ENCODE measurements around the gene ACAP1.
"Not testable (repeated sequence)": the region's sequence is repeated elsewhere in the genome, so short reads cannot be mapped to it uniquely, and the experiment has no call there.

ACAP1 gene

DNA sequence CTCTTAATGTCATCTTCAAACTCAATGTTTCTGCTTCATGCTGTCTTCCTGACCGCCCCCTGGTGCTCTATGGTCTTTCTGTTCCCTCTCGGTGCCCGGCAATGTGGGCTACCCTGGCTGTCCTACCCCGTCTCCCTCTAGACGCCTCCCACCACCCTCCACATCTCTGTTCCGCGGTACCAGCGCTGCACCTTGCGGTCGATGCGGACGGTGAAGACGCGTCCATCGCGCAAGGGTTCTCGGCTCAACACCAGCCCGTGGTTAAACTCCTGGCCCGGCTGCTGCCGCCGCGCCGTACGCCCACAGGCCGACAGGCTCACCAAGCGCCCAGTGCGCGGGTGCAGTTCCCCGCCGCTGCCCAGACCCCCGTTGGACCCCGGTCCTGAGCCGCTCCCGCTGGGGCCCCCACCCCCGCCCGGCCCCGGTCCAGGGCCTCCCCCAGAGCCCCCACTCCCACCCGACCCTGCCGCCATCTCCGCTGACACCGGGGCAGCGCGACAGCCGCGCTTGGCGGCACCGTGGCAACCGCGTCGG lies 7.4 kb upstream of the ACAP1 start, which contains the start of gene NEURL4:
TSS of gene NEURL4 (minus strand) at position 496 of the 534 bp plus-strand sequence. CDS start at position 473, 23 bp downstream.
- DNase-seq (ENCODE audit: low spot score) = no peak

DNA sequence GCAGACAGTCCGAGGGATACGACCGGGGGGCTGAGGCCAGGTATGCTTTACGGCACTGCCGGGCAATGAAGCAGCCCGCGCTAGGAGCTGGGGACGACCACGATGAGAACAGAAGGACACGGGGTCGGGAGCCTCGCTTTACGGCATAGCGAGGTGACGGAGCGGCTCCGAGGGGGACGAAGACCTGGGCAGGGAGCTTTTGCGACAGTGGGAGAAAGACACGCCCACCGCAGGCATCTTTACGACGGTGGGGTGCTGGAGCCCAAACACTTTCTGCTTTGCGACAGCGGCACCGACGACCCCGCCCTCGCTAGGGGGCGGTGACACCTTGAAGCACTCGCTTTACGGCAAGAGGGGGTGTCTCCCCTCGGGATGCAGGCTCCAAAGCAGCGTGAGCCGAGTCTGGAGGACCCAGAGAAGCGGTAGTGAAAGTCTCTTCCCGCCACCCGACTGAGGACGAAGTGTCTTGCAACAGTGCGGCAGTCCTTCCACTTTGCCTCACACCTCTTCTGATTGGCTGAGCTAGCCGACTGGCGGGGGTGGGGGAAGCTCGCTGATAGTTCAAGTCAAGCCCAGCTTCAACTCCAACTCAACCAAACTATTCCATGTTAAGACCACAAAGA lies 6.8 kb upstream of the ACAP1 start:
- DNase-seq (ENCODE audit: low spot score) = peak; percentile 97

DNA sequence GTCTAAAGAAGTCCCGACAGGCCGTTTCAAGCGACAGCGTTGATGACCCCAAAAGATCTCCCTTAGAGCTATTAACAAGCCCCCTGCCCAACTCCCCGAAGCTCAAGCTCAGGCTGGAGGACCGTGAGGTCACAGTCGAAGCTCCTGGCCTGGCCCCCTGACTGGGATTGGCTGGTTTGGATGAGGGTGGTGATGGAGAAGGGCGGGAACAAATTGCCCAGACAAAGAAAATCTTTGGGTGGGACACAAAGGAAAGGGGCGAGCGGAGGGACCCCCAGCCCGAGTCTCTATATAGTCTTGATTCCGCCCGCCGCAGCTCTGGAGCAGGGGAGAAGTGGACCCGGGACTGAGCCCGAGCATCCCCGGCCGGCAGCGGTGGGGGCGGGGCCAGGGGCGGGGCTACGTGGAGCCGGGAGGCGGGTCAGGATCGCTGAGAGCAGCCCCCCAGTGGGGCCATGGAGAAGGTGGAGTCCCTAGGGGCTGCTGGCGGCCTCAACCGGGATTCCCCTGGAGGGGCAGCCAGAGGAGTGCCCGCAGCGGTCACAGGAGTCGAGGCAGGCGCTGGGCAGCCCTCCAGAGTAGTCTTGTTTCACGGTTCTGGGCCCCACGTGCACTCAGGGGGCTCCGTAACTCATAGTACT lies 6.2 kb upstream of the ACAP1 start:
- DNase-seq (ENCODE audit: low spot score) = peak; percentile 74

DNA sequence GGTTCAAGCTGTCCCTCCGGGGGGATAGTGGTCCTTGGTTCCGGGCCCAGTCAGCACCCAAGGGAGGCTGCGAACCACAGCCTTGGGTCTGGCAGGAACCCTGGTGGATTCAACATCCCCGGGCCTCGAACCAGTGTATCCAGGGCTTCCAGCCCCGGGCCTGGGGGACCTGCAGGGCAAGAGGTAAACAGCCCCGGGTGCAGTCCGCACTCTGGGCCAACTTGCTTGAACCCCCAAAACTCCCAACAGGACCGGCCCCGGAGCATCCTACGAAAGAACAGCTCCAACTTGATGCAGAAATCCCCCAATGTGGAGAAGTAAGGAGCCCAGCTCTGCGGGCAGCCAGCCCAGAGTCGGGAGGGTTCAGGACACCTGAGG lies 5.7 kb upstream of the ACAP1 start:
- DNase-seq (ENCODE audit: low spot score) = no peak

DNA sequence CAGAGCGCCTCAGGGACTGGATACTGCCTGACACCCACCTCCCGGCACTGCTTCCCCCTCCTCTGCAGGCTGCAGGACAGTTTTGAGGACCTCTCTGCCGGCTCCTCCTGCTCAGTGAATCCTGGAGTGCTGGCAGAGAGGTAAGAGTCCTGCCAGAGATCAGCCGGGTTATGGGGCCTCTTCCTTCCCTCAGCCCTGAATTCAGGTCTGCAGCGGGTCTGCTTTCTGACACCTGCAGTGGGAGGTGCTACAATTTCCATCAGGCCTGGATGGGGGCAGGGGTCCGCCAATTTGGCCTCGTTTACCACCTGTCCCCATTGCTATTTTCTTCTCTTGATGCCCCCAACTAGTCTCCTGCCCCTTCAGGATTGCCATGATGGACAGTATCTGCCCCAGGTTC lies 4.2 kb upstream of the ACAP1 start:
- no peak for DNase-seq (ENCODE audit: low spot score)

DNA sequence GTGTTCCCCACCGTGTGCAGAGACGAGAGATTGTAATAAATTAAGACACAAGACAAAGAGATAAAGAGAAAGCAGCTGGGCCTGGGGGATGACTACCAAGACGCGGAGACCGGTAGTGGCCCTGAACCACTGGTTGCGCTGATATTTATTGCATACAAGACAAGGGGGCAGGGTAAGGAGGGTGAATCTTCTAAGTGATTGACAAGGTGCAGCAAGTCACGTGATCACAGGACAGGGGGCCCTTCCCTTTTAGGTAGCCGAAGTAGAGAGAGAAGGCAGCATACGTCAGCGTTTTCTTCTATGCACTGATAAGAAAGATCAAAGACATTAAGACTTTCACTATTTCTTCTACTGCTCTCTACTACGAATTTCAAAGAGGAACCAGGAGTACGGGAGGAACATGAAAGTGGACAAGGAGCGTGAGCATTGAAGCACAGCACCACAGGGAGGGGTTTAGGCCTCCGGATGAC lies 3.7 kb upstream of the ACAP1 start:
- not testable (repeated sequence) for DNase-seq (ENCODE audit: low spot score)

DNA sequence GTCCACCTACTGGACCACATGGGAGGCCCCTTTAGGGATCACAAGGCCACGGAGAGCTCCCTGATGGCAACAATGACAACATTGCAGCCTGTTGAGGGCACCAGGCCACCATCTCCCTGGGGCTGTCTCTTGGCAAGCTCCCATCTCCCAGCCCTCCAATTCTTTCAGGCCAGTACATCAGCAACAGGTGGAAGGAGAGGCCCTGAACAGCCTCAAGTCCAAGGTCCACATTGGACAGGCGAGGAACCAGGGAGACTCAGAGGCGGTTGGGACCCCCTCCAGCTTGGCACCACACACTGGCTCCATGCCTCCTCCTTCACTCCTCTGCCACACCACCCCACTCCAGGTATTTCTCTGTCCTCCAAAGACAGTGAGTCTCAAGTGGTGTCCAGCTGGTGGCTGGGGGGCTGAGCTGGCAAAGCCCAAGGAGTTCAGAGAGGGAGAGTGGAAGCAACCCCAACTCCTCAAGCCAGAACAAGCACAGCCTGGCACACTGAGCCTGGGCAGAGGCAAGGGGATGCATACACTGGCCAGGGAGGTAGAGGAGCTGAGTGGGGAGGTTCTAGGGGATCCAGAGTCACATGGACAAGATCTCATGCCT lies 1.3 kb upstream of the ACAP1 start:
- no peak for DNase-seq (ENCODE audit: low spot score)

DNA sequence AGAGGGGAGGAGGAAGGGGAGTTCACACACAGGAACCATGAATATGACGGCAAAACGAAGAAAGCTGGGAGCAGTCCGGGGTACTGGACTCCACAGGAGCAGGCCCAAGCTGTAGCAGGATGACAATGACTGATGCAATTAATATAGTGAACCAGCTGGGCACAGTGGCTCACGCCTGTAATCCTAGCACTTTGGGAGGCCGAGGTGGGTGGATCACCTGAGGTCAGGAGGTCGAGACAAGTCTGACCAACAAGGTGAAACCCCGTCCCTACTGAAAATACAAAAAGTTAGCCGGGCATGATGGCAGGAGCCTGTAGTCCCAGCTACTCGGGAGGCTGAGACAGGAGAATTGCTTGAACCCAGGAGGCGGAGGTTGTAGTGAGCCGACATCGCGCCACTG lies 564 bp upstream of the ACAP1 start:
- not testable (repeated sequence) for DNase-seq (ENCODE audit: low spot score)

DNA sequence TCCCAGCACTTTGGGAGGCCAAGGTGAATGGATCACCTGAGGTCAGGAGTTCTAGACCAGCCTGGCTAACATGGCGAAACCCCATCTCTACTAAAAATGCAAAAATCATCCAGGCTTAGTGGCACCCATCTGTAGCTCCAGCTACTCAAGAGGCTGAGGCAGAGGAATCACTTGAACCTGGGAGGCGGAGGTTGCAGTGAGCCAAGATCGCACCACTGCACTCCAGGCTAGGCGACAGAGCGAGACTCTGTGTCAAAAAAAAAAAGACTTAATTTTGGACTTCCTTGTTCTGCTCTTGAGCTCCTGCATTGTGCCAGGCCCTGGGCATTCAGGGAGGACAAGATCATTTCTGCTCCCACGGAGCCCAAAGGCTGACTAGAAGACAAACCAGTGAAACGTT lies 1.3 kb downstream of the ACAP1 start:
- DNase-seq (ENCODE audit: low spot score) = not testable (repeated sequence)

DNA sequence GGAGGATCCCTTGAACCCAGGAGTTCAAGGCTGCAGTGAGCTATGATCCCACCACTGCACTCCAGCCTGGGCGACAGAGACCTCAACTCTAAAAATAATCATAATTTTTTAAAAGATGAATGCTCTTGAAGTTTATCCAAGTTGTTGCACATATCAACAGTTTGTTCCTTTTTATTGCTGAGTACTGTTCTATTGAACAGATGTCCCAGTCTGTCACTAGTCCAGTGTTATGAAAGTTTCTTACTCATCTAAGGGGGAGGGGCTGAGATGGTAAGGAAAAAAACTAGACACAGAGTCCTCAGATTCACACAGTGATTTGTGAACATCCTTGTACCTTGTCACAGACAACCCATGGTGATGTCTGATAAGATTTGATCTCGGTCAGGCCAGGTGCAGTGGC lies 3.9 kb downstream of the ACAP1 start:
- no peak for DNase-seq (ENCODE audit: low spot score)

DNA sequence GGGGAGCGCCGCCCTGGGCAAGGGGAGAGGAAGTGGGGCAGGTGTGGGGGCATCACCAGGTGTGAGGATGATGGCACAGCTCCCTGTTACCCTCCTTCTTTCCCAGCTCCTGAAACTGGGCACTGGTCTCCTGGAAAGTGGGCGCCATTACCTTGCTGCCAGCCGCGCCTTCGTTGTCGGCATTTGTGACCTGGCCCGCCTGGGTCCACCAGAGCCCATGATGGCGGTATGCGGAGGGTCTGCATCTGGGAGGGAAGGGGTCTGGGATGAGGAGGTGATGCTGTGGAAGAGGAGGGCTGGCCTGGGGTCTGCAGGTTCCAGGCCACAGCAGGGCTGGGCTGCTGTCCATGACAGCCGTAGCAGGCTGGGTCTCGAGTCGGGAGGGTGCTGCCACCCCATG lies 5.5 kb downstream of the ACAP1 start:
- no peak for DNase-seq (ENCODE audit: low spot score)

DNA sequence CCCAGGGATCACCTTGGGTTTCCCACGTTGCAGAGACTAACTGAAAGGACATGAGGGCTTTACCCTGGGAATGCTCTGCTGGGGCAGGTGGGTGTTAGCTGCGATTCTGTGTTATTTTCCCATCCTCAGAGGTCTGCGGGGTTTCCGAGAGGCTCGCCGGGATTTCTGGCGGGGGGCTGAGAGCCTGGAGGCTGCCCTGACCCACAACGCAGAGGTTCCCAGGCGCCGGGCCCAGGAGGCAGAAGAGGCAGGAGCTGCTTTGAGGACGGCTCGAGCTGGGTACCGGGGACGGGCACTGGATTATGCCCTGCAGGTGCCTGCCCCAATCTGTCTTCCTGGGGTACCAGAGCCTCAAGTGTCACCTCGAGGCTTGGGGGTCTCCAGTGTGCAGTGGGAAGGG lies 6.9 kb downstream of the ACAP1 start:
- no peak for DNase-seq (ENCODE audit: low spot score)

DNA sequence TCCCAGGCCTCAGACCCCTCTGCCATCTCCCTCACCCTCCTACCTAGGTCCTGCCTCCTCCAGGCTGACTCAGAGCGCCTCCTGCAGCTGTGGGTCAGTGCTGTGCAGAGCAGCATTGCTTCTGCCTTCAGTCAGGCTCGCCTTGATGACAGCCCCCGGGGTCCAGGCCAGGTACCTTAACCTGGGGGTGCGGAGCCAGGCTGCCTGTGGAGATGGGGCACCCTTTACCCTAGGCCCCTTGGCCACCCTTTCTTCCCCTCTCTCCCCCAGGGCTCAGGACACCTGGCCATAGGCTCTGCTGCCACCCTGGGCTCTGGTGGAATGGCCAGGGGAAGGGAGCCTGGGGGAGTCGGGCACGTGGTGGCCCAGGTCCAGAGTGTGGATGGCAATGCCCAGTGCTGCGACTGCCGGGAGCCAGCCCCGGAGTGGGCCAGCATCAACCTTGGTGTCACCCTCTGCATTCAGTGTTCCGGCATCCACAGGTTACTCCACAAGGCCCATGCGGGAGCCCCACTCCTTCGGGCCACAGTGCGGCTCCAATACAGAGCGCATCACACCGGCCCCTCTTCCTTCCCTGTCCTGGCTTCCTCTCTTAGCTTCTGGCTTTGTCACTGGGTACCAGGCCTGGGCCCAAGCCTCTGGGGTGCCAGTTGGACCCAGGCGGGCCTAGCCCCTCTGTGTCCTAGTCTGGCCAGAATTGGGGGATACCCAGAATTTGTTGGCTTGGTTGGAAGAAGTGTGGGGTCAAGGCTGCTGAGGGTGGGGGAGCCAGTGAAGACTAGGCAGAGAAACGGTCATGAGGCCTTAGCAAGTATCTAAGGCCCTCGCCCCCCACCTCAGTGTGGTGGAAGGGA lies 10.7 kb downstream of the ACAP1 start:
- DNase-seq (ENCODE audit: low spot score) = no peak

DNA sequence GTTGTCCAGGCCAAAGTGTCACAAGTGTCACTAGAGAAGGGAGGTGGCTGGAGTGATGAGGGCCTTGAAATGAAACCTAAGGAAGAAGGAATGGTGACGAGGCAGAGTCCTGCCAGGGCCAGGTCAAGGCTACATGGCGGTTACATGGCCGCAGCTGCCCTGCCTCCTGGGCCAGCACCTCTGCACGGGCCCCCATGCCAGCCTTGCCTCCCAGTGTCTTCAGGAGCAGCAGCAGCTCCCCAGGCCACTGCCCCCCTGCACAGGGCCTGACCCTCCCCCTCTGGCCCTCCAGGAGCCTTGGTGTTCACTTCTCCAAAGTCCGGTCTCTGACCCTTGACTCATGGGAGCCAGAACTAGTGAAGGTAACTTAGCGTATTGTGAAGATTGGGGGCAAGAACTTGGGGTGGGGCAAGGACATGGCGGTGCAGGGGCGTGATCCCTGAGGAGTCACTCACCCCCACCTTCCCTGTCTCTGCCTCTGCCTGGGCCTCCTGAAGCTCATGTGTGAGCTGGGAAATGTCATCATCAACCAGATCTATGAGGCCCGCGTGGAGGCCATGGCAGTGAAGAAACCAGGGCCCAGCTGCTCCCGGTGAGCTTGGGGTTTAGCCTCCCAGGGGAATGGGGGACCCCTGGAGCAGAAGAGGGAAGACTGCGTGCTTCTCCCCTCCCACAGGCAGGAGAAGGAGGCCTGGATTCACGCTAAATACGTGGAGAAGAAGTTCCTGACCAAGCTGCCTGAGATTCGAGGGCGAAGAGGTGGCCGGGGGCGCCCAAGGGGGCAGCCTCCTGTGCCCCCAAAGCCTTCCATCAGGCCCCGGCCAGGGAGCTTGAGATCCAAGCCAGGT lies 11.5 kb downstream of the ACAP1 start:
- no peak for DNase-seq (ENCODE audit: low spot score)

DNA sequence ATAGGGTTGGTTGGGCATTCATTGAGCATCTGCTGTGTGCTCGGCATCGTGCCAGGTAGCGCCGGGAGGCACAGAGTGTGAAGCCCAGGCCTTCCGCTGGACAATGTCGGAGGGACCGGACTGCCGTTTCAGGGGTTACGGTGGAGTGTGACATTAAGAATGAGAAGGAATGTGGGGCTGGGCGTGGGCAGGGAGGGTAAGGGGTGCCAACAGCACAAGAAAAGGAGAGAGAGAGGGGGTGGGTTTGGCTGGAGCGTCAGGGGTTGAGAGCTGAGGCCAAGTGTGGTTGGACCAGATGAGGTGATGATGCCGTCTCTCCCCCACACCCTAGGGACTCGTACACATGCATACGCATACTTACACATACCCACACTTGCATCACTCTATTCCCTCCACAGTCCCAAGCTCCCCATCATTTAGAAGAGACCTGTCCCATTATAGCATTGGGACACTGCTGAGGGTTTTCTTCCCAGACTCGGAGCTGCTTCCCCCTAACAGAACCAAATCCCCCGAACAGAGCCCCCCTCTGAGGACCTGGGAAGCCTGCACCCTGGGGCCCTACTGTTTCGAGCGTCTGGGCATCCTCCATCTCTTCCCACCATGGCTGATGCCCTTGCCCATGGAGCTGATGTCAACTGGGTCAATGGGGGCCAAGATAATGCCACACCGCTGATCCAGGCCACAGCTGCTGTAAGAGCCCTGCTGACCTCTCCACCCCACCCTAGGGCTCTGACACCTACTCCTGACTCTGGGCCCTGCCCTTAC lies 12.3 kb downstream of the ACAP1 start:
- DNase-seq (ENCODE audit: low spot score) = no peak

DNA sequence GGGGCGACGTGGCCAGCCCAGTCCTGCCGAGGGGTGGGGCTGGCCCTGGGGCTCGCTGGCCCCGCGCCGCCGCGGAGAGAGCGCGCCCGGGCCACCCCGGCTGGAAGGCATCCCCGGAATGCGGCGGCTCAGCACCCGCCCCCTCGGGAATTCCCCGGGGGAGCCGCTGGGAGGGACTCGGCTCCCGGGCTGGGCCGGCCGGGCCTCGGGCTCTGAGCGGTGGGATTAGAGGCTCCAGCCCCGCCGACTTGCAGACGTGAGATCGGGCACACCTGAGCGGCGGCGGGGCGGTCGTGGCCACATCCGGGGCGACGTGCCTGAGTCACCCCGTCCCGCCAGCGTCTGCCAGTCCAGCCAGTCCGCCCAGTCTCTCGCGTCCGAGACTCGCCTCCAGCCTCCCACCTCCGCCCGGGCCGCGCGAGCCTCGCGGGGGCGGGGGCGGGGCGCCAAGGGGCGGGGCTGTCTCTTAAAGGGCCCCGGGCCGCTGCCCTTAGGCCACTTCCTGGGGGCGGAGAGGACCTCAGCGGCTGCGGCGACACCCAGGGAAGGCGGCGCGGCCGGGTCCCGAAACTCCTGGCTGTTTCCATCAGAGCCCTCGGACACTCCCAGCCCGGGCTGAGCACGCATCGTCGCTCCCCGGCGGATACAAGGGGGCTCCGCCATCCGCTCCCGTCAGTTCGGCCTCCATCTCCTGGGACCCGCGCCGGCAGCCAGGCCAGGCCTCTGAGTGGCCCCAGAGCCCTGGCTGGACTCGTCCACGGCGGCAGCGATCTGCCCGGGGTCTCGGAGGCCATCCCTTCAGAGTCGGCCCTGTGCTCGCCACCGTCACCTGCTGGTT lies 15.6 kb downstream of the ACAP1 start, which contains the start of gene KCTD11:
TSS of gene KCTD11 (plus strand) at position 498 of the 838 bp plus-strand sequence.
- peak; percentile 68 for DNase-seq (ENCODE audit: low spot score)

DNA sequence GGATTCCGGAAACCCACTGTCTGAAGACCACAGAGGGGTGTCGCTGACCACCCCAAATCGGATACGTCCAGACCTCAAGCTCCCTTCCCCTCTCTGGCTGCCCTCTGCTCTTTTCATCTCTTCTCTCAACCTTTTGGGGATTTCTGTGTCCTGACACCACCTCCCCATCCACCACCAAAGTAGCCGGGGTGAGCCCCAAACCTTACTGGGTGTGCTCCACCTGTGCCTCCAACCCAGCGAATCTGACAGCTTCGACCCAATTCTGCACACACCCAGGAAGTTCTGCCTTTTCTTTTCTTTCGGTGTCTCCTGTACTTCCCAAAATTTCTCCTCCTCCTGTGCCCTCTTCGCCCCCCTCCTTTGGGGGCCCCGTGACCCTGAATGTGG lies 16.2 kb downstream of the ACAP1 start:
- DNase-seq (ENCODE audit: low spot score) = no peak

DNA sequence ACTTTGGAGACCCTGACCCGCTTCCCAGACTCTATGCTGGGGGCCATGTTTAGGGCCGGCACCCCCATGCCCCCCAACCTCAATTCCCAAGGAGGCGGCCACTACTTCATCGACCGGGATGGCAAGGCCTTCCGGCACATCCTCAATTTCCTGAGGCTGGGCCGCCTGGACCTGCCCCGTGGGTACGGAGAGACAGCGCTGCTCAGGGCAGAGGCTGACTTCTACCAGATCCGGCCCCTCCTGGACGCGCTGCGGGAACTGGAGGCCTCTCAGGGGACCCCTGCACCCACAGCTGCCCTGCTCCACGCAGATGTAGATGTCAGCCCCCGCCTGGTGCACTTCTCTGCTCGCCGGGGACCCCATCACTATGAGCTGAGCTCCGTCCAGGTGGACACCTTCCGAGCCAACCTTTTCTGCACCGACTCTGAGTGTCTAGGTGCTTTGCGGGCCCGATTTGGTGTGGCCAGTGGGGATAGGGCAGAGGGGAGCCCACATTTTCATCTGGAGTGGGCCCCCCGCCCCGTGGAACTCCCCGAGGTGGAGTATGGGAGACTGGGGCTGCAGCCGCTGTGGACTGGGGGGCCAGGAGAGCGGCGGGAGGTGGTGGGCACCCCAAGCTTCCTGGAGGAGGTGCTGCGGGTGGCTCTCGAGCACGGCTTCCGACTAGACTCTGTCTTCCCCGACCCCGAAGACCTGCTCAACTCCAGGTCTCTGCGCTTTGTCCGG lies 16.7 kb downstream of the ACAP1 start:
- no peak for DNase-seq (ENCODE audit: low spot score)
